Measurements from ENCODE around the gene ILDR1. TPM values are rescaled to one million over a fixed set of nuclear protein-coding genes. Genes with fewer than 3 reads are reported as not detected.
A peak's percentile ranks its signal among the peaks of the same experiment; 100 is the strongest.

Gene ILDR1
- total RNA-seq, 2 experiments from 2014 or later, result 0.09 to 0.11 TPM

- Mint-ChIP-seq H3K36me3 (ENCODE audit: low read depth) (no peaks in the 10 kb centered on the region), H3K27me3 (peaks cover 8% of the 10 kb centered on the region), H3K4me3 (no peak overlapping the region), H3K9me3 (ENCODE audit: low read depth) (no peaks in the 10 kb centered on the region), H3K27ac (no peak overlapping the region), H3K4me1 (peaks cover 29% of the 10 kb centered on the region)
- intact Hi-C loops (cut with DNase I, micrococcal nuclease), result no loop called here
- CTCF ChIA-PET, result interaction anchor here (1.1 kb wide), 1 partner anchor 455 kb away, joined by 4 read pairs; the partner anchor contains the start of gene POLQ
- ATAC-seq (no peak), DNase-seq (no peak)
- POLR2A ChIA-PET, result no interaction called here
Measured at GRCh38 chr3:122000936-122001605, 21.0 kb downstream of the ILDR1 start.

GRCh38 chr3:121999931-122000330 lies 22.1 kb downstream of the ILDR1 start:
- intact Hi-C loops (cut with DNase I, micrococcal nuclease), result loop anchor here (5.0 kb wide), 2 partner anchors 92 to 453 kb away; partner anchors contain the start of gene POLQ (in 2 of the 2)
- CTCF ChIA-PET, result no interaction called here
- Mint-ChIP-seq H3K27ac (no peak overlapping the region), H3K4me1 (peaks cover 35% of the 10 kb centered on the region), H3K9me3 (ENCODE audit: low read depth) (no peaks in the 10 kb centered on the region), H3K27me3 (peaks cover 8% of the 10 kb centered on the region), H3K36me3 (ENCODE audit: low read depth) (no peaks in the 10 kb centered on the region), H3K4me3 (no peak overlapping the region)
- POLR2A ChIA-PET, result no interaction called here
- DNase-seq (no peak), ATAC-seq (no peak)

GRCh38 chr3:121998611-121999473 lies 23.2 kb downstream of the ILDR1 start:
- intact Hi-C loops (cut with DNase I, micrococcal nuclease), result loop anchor here (5.0 kb wide), 2 partner anchors 93 to 452 kb away; partner anchors contain the start of gene POLQ (in 2 of the 2)
- H3K4me3 Mint-ChIP-seq, result no peak overlapping the region
- H3K27ac Mint-ChIP-seq, result no peak overlapping the region

GRCh38 chr3:121998030-121998580 lies 23.9 kb downstream of the ILDR1 start:
- H3K27ac Mint-ChIP-seq, result peak overlapping the region; percentile 48
- peaks cover 26% of the 10 kb centered on the region for H3K4me1 Mint-ChIP-seq
- no peaks in the 10 kb centered on the region for H3K9me3 Mint-ChIP-seq (ENCODE audit: low read depth)
- peak; percentile 52 for ATAC-seq
- peaks cover 8% of the 10 kb centered on the region for H3K27me3 Mint-ChIP-seq
- intact Hi-C loops (cut with DNase I, micrococcal nuclease), result loop anchor here (5.0 kb wide), 2 partner anchors 94 to 451 kb away; partner anchors contain the start of gene POLQ (in 2 of the 2)
- no peak overlapping the region for H3K4me3 Mint-ChIP-seq
- no peaks in the 10 kb centered on the region for H3K36me3 Mint-ChIP-seq (ENCODE audit: low read depth)
- POLR2A ChIA-PET, result no interaction called here
- peak; percentile 16 for DNase-seq
- CTCF ChIA-PET, result no interaction called here

More at GRCh38 chr3:121998611-121999473, 23.2 kb downstream of the ILDR1 start:
- DNase-seq, result no peak
- peaks cover 8% of the 10 kb centered on the region for H3K27me3 Mint-ChIP-seq
- H3K36me3 Mint-ChIP-seq (ENCODE audit: low read depth), result no peaks in the 10 kb centered on the region
- ChIA-PET CTCF (no interaction called here), POLR2A (no interaction called here)
- ATAC-seq, result peak; percentile 10
- no peaks in the 10 kb centered on the region for H3K9me3 Mint-ChIP-seq (ENCODE audit: low read depth)
- H3K4me1 Mint-ChIP-seq, result peaks cover 29% of the 10 kb centered on the region

- Mint-ChIP-seq H3K4me1 (peaks cover 26% of the 10 kb centered on the region), H3K36me3 (ENCODE audit: low read depth) (no peaks in the 10 kb centered on the region), H3K4me3 (no peak overlapping the region), H3K27ac (peak overlapping the region; percentile 4), H3K9me3 (ENCODE audit: low read depth) (no peaks in the 10 kb centered on the region), H3K27me3 (peaks cover 5% of the 10 kb centered on the region)
- POLR2A ChIA-PET, result no interaction called here
- intact Hi-C loops (cut with DNase I, micrococcal nuclease), result loop anchor here (5.0 kb wide), 2 partner anchors 95 to 450 kb away; partner anchors contain the start of gene POLQ (in 2 of the 2)
- ATAC-seq, result no peak
- DNase-seq, result no peak
- CTCF ChIA-PET, result no interaction called here
Measured at GRCh38 chr3:121997372-121997771, 24.7 kb downstream of the ILDR1 start.

GRCh38 chr3:121996441-121996840 lies 25.6 kb downstream of the ILDR1 start:
- ChIA-PET CTCF (interaction anchor here (0.6 to 1.3 kb wide), 4 partner anchors 8 to 449 kb away, joined by 3 to 4 read pairs (median 3); no protein-coding TSS in a partner anchor), POLR2A (no interaction called here)
- intact Hi-C loops (cut with DNase I, micrococcal nuclease), result loop anchor here (5.0 kb wide), 2 partner anchors 96 to 449 kb away; partner anchors contain the start of gene POLQ (in 2 of the 2)
- Mint-ChIP-seq H3K9me3 (ENCODE audit: low read depth) (no peaks in the 10 kb centered on the region), H3K4me1 (peaks cover 26% of the 10 kb centered on the region), H3K27ac (no peak overlapping the region), H3K36me3 (ENCODE audit: low read depth) (no peaks in the 10 kb centered on the region), H3K4me3 (no peak overlapping the region), H3K27me3 (peaks cover 3% of the 10 kb centered on the region)
- DNase-seq, result no peak
- ATAC-seq, result no peak

- intact Hi-C loops (cut with DNase I, micrococcal nuclease), result loop anchor here (5.0 kb wide), 2 partner anchors 97 to 448 kb away; partner anchors contain the start of gene POLQ (in 2 of the 2)
- H3K4me1 Mint-ChIP-seq, result peaks cover 26% of the 10 kb centered on the region
- POLR2A ChIA-PET, result no interaction called here
- H3K4me3 Mint-ChIP-seq, result no peak overlapping the region
- ATAC-seq (peak; percentile 75), DNase-seq (peak; percentile 59)
- H3K27me3 Mint-ChIP-seq, result no peaks in the 10 kb centered on the region
- no peaks in the 10 kb centered on the region for H3K9me3 Mint-ChIP-seq (ENCODE audit: low read depth)
- H3K36me3 Mint-ChIP-seq (ENCODE audit: low read depth), result no peaks in the 10 kb centered on the region
- CTCF ChIA-PET, result interaction anchor here (0.6 to 1.3 kb wide), 6 partner anchors 15 to 448 kb away, joined by 3 to 5 read pairs (median 3); no protein-coding TSS in a partner anchor
- no peak overlapping the region for H3K27ac Mint-ChIP-seq
Measured at GRCh38 chr3:121995161-121996137, 26.6 kb downstream of the ILDR1 start.

GRCh38 chr3:121994551-121994950 lies 27.5 kb downstream of the ILDR1 start:
- intact Hi-C loops (cut with DNase I, micrococcal nuclease), result no loop called here
- Mint-ChIP-seq H3K27ac (no peak overlapping the region), H3K4me3 (no peak overlapping the region), H3K36me3 (ENCODE audit: low read depth) (no peaks in the 10 kb centered on the region), H3K27me3 (no peaks in the 10 kb centered on the region), H3K4me1 (peaks cover 26% of the 10 kb centered on the region), H3K9me3 (ENCODE audit: low read depth) (no peaks in the 10 kb centered on the region)
- DNase-seq (no peak), ATAC-seq (no peak)
- ChIA-PET CTCF (no interaction called here), POLR2A (no interaction called here)

- no peak overlapping the region for H3K27ac Mint-ChIP-seq
- no peak for DNase-seq
- peaks cover 2% of the 10 kb centered on the region for H3K27me3 Mint-ChIP-seq
- H3K9me3 Mint-ChIP-seq (ENCODE audit: low read depth), result no peaks in the 10 kb centered on the region
- no peaks in the 10 kb centered on the region for H3K36me3 Mint-ChIP-seq (ENCODE audit: low read depth)
- intact Hi-C loops (cut with DNase I, micrococcal nuclease), result no loop called here
- ChIA-PET CTCF (no interaction called here), POLR2A (no interaction called here)
- no peak overlapping the region for H3K4me3 Mint-ChIP-seq
- ATAC-seq, result no peak
- peaks cover 22% of the 10 kb centered on the region for H3K4me1 Mint-ChIP-seq
Measured at GRCh38 chr3:121992601-121993560, 29.2 kb downstream of the ILDR1 start.

GRCh38 chr3:121989943-121990342 lies 32.1 kb downstream of the ILDR1 start:
- ATAC-seq (no peak), DNase-seq (no peak)
- Mint-ChIP-seq H3K27ac (no peak overlapping the region), H3K36me3 (ENCODE audit: low read depth) (no peaks in the 10 kb centered on the region), H3K4me1 (peaks cover 6% of the 10 kb centered on the region), H3K27me3 (peaks cover 2% of the 10 kb centered on the region), H3K9me3 (ENCODE audit: low read depth) (peaks cover 4% of the 10 kb centered on the region), H3K4me3 (no peak overlapping the region)
- intact Hi-C loops (cut with DNase I, micrococcal nuclease), result no loop called here
- POLR2A ChIA-PET, result interaction anchor here (0.6 kb wide), 1 partner anchor 333 kb away, joined by 3 read pairs; no protein-coding TSS in a partner anchor
- CTCF ChIA-PET, result no interaction called here

Measured in activated CD4-positive, alpha-beta T cell treated with anti-CD3 and anti-CD28 coated beads for 36 hours (primary cell).